WTC11 (cell line): ENCODE data around the gene TPM2. TPM values are rescaled to one million over a fixed set of nuclear protein-coding genes. Genes with fewer than 3 reads are reported as not detected.

Experiments used
- ATAC-seq: fragments of 200-7000 bp; cut with Tn5 transposase; 2 replicates; pipeline ENCODE4 v1.10.0; 2021; ENCODE audit warnings: mild to moderate bottlenecking, moderate library complexity
- CTCF ChIA-PET: fragments of 300-600 bp; sonication (Branson Sonifier 250); formaldehyde crosslinking; loops from one replicate; lab custom pipeline; 2021; ENCODE audit warnings: antibody characterized with exemption; lab: Charles Lee
- POLR2A ChIA-PET: fragments of 350-600 bp; sonication (Branson Sonifier 250); formaldehyde crosslinking; loops from one replicate; lab custom pipeline; 2021; ENCODE audit warnings: antibody characterized with exemption; lab: Charles Lee
- DNase-seq: peaks from one replicate; pipeline ENCODE4 v3.0.0; 2021; ENCODE audit warnings: low spot score
- H3K27ac Mint-ChIP-seq: 2 replicates; pipeline ENCODE4 v1.8.0; 2021; ENCODE audit warnings: mixed read lengths
- H3K27me3 Mint-ChIP-seq: 2 replicates; pipeline ENCODE4 v1.8.0; 2021; ENCODE audit warnings: low read depth, mild to moderate bottlenecking, moderate library complexity, mixed read lengths
- H3K36me3 Mint-ChIP-seq: 2 replicates; pipeline ENCODE4 v1.8.0; 2021; ENCODE audit warnings: mixed read lengths
- H3K4me1 Mint-ChIP-seq: 2 replicates; pipeline ENCODE4 v1.8.0; 2022; ENCODE audit warnings: mixed read lengths
- H3K4me3 Mint-ChIP-seq: 2 replicates; pipeline ENCODE4 v1.8.0; 2021; ENCODE audit warnings: mild to moderate bottlenecking, moderate library complexity, mixed read lengths
- H3K9me3 Mint-ChIP-seq: 2 replicates; pipeline ENCODE4 v1.8.0; 2021; ENCODE audit warnings: mixed read lengths
- ARID4B ChIP-seq: sonication (generic); formaldehyde crosslinking; IDR thresholded peaks from 2 replicates; pipeline ENCODE4 v1.8.0; 2023; ENCODE audit warnings: missing genetic modification reagents, mild to moderate bottlenecking, borderline replicate concordance
- CTCF ChIP-seq: fragments of 200-600 bp; IDR thresholded peaks from 2 replicates; pipeline ENCODE4 v1.8.0; 2022; ENCODE audit warnings: antibody characterized with exemption
- FOXP1 ChIP-seq: sonication (generic); formaldehyde crosslinking; IDR thresholded peaks from 2 replicates; pipeline ENCODE4 v1.8.0; 2022; ENCODE audit warnings: missing genetic modification reagents, mild to moderate bottlenecking, moderate library complexity, borderline replicate concordance
- GRHL2 ChIP-seq: fragments of 250-450 bp; sonication (Bioruptor Pico); IDR thresholded peaks from 2 replicates; pipeline ENCODE4 v1.8.0; 2022; ENCODE audit warnings: mild to moderate bottlenecking, moderate library complexity; ENCODE audit not compliant: insufficient replicate concordance, severe bottlenecking
- IRF1 ChIP-seq: sonication (generic); formaldehyde crosslinking; IDR thresholded peaks from 2 replicates; pipeline ENCODE4 v1.8.0; 2023; ENCODE audit warnings: missing genetic modification reagents
- IRF2 ChIP-seq: sonication (generic); formaldehyde crosslinking; IDR thresholded peaks from 2 replicates; pipeline ENCODE4 v1.8.0; 2022; ENCODE audit warnings: low read depth, missing genetic modification reagents, borderline replicate concordance
- NR1H2 ChIP-seq: sonication (generic); formaldehyde crosslinking; IDR thresholded peaks from 2 replicates; pipeline ENCODE4 v1.9.0; 2021; ENCODE audit warnings: mild to moderate bottlenecking, moderate library complexity, missing genetic modification reagents
- ZBTB21 ChIP-seq: sonication (generic); formaldehyde crosslinking; IDR thresholded peaks from 2 replicates; pipeline ENCODE4 v1.8.1; 2023; ENCODE audit warnings: mild to moderate bottlenecking, missing genetic modification reagents, borderline replicate concordance
- ZMAT4 ChIP-seq: fragments of 250-450 bp; sonication (Bioruptor Pico); IDR thresholded peaks from 2 replicates; pipeline ENCODE4 v1.9.0; 2021; ENCODE audit warnings: mild to moderate bottlenecking
- ZNF219 ChIP-seq: sonication (generic); formaldehyde crosslinking; IDR thresholded peaks from 2 replicates; pipeline ENCODE4 v1.8.0; 2023; ENCODE audit warnings: missing genetic modification reagents, mild to moderate bottlenecking, borderline replicate concordance
- ZNF232 ChIP-seq: sonication (generic); formaldehyde crosslinking; IDR thresholded peaks from 2 replicates; pipeline ENCODE4 v1.8.0; 2022; ENCODE audit warnings: mild to moderate bottlenecking, missing genetic modification reagents
- ZNF416 ChIP-seq: fragments of 250-450 bp; sonication (Bioruptor Pico); IDR thresholded peaks from 2 replicates; pipeline ENCODE4 v1.9.0; 2021; ENCODE audit warnings: mild to moderate bottlenecking, inconsistent platforms
- ZNF423 ChIP-seq: fragments of 250-450 bp; sonication (Bioruptor Pico); IDR thresholded peaks from 2 replicates; pipeline ENCODE4 v2.1.2; 2022; ENCODE audit warnings: mild to moderate bottlenecking, moderate library complexity
- ZNF512 ChIP-seq: sonication (generic); formaldehyde crosslinking; IDR thresholded peaks from 2 replicates; pipeline ENCODE4 v1.8.1; 2022; ENCODE audit warnings: missing genetic modification reagents, borderline replicate concordance
- total RNA-seq: library from RNA; stranded (reverse); gene quantifications from 3 replicates; pipeline ENCODE4 v1.2.3, GENCODE V29; 2021
- TF ChIP-seq, protein P1 (sequence below): fragments of 250-450 bp; sonication (Bioruptor Pico); IDR thresholded peaks from 2 replicates; pipeline ENCODE4 v1.9.0; 2021; ENCODE audit warnings: mild to moderate bottlenecking, borderline replicate concordance
- TF ChIP-seq, protein P2 (sequence below): sonication (generic); formaldehyde crosslinking; IDR thresholded peaks from 2 replicates; pipeline ENCODE4 v1.8.1; 2022; ENCODE audit warnings: low read depth, mild to moderate bottlenecking, moderate library complexity, missing genetic modification reagents, borderline replicate concordance

TPM2 gene
- total RNA-seq, 1 experiment from 2014 or later = 146 TPM

DNA sequence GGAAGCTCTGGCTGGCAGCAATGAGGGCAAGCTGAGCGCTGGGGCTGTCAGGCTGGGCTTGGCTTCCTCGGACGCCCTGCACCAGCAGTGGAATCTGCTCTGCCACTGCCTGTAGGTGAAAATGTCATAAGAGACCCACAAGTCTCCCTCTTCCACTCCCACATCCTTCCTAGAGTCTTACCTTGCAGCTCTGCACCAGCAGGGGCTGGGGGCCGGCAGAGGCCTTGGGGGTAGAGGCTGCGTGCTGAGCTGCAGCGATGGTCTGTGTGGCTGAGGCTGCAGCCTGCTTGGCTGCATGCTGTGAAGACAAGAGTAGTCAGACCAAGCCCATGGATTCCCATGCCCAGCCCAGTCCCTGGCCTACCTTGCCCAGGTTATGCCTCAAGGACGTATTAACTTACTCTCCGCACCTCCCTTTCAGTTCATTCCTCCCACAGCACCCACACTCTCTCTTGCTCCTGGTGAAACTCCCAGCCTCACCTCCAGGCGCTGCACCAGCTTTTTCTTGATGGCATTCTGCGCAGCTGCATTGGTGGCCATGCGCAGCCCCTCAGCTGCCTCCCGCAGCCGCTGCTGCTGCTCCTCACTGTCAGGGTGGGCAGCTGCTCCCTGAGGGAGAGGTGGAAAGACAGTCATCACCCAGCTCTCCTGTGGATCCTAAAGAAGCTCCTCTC lies 25.0 kb upstream of the TPM2 start:
- peaks cover 82% of the 10 kb centered on the region for H3K36me3 Mint-ChIP-seq
- no peaks in the 10 kb centered on the region for H3K9me3 Mint-ChIP-seq
- ChIA-PET POLR2A (interaction anchor here (1.0 kb wide), 1 partner anchor 25 kb away, joined by 3 read pairs; the partner anchor contains the start of gene TPM2), CTCF (interaction anchor here (2.3 to 4.1 kb wide), 2 partner anchors 17 to 18 kb away, joined by 12 to 29 read pairs; partner anchors contain the start of genes CREB3 and TLN1)
- no peak overlapping the region for H3K27ac Mint-ChIP-seq
- H3K4me3 Mint-ChIP-seq = no peak overlapping the region
- DNase-seq = no peak
- no peak for ATAC-seq
- TF ChIP-seq ZNF512 (CRISPR knock-in tag) (no peak), ZNF219 (CRISPR knock-in tag) (no peak), ZNF416 (CRISPR knock-in tag) (no peak), NR1H2 (CRISPR knock-in tag) (no peak), IRF1 (CRISPR knock-in tag) (no peak), ZBTB21 (CRISPR knock-in tag) (no peak), CTCF (no peak), GRHL2 (CRISPR knock-in tag) (no peak), ZNF423 (CRISPR knock-in tag) (no peak), ZMAT4 (CRISPR knock-in tag) (no peak), FOXP1 (CRISPR knock-in tag) (no peak)
- TF ChIP-seq, protein P1, sequence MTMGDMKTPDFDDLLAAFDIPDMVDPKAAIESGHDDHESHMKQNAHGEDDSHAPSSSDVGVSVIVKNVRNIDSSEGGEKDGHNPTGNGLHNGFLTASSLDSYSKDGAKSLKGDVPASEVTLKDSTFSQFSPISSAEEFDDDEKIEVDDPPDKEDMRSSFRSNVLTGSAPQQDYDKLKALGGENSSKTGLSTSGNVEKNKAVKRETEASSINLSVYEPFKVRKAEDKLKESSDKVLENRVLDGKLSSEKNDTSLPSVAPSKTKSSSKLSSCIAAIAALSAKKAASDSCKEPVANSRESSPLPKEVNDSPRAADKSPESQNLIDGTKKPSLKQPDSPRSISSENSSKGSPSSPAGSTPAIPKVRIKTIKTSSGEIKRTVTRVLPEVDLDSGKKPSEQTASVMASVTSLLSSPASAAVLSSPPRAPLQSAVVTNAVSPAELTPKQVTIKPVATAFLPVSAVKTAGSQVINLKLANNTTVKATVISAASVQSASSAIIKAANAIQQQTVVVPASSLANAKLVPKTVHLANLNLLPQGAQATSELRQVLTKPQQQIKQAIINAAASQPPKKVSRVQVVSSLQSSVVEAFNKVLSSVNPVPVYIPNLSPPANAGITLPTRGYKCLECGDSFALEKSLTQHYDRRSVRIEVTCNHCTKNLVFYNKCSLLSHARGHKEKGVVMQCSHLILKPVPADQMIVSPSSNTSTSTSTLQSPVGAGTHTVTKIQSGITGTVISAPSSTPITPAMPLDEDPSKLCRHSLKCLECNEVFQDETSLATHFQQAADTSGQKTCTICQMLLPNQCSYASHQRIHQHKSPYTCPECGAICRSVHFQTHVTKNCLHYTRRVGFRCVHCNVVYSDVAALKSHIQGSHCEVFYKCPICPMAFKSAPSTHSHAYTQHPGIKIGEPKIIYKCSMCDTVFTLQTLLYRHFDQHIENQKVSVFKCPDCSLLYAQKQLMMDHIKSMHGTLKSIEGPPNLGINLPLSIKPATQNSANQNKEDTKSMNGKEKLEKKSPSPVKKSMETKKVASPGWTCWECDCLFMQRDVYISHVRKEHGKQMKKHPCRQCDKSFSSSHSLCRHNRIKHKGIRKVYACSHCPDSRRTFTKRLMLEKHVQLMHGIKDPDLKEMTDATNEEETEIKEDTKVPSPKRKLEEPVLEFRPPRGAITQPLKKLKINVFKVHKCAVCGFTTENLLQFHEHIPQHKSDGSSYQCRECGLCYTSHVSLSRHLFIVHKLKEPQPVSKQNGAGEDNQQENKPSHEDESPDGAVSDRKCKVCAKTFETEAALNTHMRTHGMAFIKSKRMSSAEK (CRISPR knock-in tag) = no peak
- TF ChIP-seq, protein P2, sequence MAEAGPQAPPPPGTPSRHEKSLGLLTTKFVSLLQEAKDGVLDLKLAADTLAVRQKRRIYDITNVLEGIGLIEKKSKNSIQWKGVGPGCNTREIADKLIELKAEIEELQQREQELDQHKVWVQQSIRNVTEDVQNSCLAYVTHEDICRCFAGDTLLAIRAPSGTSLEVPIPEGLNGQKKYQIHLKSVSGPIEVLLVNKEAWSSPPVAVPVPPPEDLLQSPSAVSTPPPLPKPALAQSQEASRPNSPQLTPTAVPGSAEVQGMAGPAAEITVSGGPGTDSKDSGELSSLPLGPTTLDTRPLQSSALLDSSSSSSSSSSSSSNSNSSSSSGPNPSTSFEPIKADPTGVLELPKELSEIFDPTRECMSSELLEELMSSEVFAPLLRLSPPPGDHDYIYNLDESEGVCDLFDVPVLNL (CRISPR knock-in tag) = no peak
- no peaks in the 10 kb centered on the region for H3K27me3 Mint-ChIP-seq
- no peaks in the 10 kb centered on the region for H3K4me1 Mint-ChIP-seq

- CTCF ChIA-PET = interaction anchor here (2.3 to 4.1 kb wide), 2 partner anchors 17 to 18 kb away, joined by 12 to 29 read pairs; partner anchors contain the start of genes CREB3 and TLN1
- H3K27ac Mint-ChIP-seq = no peak overlapping the region
- peaks cover 80% of the 10 kb centered on the region for H3K36me3 Mint-ChIP-seq
- TF ChIP-seq NR1H2 (CRISPR knock-in tag) (no peak), ZNF512 (CRISPR knock-in tag) (no peak), ZNF232 (CRISPR knock-in tag) (no peak), IRF2 (CRISPR knock-in tag) (no peak), ARID4B (CRISPR knock-in tag) (no peak), ZBTB21 (CRISPR knock-in tag) (no peak)
These were observed 24.4 kb upstream of the TPM2 start for GRCh38 chr9:35714123-35714522.

More at GRCh38 chr9:35714123-35714522, 24.4 kb upstream of the TPM2 start:
- ATAC-seq = no peak
- H3K4me3 Mint-ChIP-seq = no peak overlapping the region
- no peaks in the 10 kb centered on the region for H3K9me3 Mint-ChIP-seq
- H3K4me1 Mint-ChIP-seq = no peaks in the 10 kb centered on the region
- POLR2A ChIA-PET = no interaction called here
- H3K27me3 Mint-ChIP-seq = no peaks in the 10 kb centered on the region
- DNase-seq = no peak
